ENCODE measurements around the gene INTS11. TPM values are rescaled to one million over a fixed set of nuclear protein-coding genes. Genes with fewer than 3 reads are reported as not detected.

The INTS11 gene
- total RNA-seq, 1 donor from 2014 or later = 106 TPM

DNA sequence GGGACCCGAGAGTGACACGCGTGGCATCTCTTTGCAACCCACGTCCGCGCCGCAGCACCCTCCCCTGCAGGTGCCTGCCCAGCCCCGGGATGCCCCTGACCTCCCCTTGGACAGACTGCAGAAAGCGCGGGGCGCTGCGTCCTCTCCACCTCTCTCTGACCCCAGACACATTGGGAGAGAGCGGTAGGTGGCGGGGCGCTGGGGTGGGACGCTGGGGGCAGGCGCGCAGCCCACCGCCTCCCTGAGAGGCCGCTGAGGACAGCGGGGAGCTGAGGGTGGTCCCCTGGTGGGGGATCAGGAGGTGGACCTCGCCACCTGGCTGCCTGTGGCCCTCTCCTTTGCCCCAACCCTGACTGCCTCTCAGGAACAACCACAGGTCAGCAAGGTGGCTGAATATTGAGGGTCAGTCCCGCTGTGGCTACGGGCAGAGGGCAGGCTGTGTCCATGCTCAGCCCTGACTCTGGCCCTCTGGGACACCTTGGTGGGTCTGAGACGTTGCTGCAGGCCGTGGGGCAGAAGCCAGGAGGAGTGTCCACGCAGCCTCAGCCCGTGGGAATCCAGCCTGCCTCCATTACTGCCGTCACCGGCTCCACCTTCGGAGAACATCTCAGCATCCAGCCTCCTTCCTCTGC lies 50.0 kb downstream of the INTS11 start:
- Mint-ChIP-seq H3K27me3 (ENCODE audit: unreplicated experiment) (no peaks in the 10 kb centered on the region), H3K9me3 (ENCODE audit: unreplicated experiment) (no peaks in the 10 kb centered on the region), H3K36me3 (ENCODE audit: unreplicated experiment) (peaks cover 5% of the 10 kb centered on the region), H3K4me1 (ENCODE audit: unreplicated experiment) (peaks cover 29% of the 10 kb centered on the region), H3K4me3 (ENCODE audit: unreplicated experiment) (peak overlapping the region; percentile 65), H3K27ac (ENCODE audit: unreplicated experiment) (peak overlapping the region; percentile 31)
- TF ChIP-seq, protein P1, sequence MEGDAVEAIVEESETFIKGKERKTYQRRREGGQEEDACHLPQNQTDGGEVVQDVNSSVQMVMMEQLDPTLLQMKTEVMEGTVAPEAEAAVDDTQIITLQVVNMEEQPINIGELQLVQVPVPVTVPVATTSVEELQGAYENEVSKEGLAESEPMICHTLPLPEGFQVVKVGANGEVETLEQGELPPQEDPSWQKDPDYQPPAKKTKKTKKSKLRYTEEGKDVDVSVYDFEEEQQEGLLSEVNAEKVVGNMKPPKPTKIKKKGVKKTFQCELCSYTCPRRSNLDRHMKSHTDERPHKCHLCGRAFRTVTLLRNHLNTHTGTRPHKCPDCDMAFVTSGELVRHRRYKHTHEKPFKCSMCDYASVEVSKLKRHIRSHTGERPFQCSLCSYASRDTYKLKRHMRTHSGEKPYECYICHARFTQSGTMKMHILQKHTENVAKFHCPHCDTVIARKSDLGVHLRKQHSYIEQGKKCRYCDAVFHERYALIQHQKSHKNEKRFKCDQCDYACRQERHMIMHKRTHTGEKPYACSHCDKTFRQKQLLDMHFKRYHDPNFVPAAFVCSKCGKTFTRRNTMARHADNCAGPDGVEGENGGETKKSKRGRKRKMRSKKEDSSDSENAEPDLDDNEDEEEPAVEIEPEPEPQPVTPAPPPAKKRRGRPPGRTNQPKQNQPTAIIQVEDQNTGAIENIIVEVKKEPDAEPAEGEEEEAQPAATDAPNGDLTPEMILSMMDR (IDR thresholded peaks at IDR 0.05) = no peak
- DNase-seq (ENCODE audit: extremely low spot score, unreplicated experiment) = no peak

DNA sequence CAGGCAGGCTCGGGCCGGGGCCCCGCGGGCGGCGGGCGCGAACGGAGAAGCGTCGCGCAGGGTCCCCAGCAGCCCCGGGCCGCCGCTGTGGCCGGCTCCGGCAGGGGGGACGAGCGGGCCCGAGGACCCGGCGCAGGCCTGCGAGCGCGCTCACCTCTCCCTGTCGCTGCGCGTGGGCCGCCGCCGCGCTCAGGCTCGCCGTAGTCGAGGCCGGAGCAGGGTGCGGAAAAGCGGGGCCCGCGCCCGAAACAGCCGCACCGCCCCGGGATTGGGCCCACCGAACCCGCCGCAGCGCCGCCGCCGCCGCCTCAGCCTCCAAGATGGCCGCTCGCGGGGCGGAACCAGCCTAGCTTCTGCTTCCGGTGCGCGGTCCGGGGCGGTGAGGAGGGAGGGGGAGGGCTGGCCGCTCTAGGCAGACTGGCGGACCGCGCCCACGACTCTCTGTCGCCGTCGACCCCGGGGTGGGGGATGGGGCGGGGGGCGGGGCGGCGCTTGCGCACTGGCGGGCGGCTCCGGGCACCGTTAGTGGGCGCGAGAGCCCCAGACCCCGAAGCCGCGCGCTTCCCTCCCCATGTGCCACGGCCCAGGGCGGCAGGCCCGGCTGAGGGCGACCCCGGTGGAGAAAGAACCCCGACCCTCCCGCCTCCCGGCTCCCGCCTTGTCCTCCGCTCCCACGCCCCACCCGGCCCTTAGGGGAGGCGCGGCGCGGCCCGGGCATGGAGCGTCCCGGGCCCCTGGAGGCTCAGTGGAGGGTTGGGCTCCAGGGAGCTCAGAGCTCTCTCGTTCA lies 50.8 kb downstream of the INTS11 start, which contains the start of gene UBE2J2:
TSS of gene UBE2J2 (minus strand) at position 343 of the 787 bp plus-strand sequence. CDS start 5,862 bp downstream, outside the sequence.
- Mint-ChIP-seq H3K27me3 (ENCODE audit: unreplicated experiment) (no peaks in the 10 kb centered on the region), H3K27ac (ENCODE audit: unreplicated experiment) (peak within 1 kb of the TSS; percentile 79), H3K4me1 (ENCODE audit: unreplicated experiment) (peaks cover 29% of the 10 kb centered on the region), H3K9me3 (ENCODE audit: unreplicated experiment) (no peaks in the 10 kb centered on the region), H3K4me3 (ENCODE audit: unreplicated experiment) (peak within 1 kb of the TSS; percentile 83), H3K36me3 (ENCODE audit: unreplicated experiment) (peaks cover 5% of the 10 kb centered on the region)
- peak; percentile 97 for DNase-seq (ENCODE audit: extremely low spot score, unreplicated experiment)
- TF ChIP-seq, protein P1 (IDR thresholded peaks at IDR 0.05) = no peak

- TF ChIP-seq, protein P1 (IDR thresholded peaks at IDR 0.05) = no peak
- Mint-ChIP-seq H3K27me3 (ENCODE audit: unreplicated experiment) (no peaks in the 10 kb centered on the region), H3K4me1 (ENCODE audit: unreplicated experiment) (peaks cover 29% of the 10 kb centered on the region), H3K36me3 (ENCODE audit: unreplicated experiment) (peaks cover 5% of the 10 kb centered on the region), H3K4me3 (ENCODE audit: unreplicated experiment) (peak overlapping the region; percentile 83), H3K9me3 (ENCODE audit: unreplicated experiment) (no peaks in the 10 kb centered on the region), H3K27ac (ENCODE audit: unreplicated experiment) (peak overlapping the region; percentile 79)
- no peak for DNase-seq (ENCODE audit: extremely low spot score, unreplicated experiment)
These were observed 51.3 kb downstream of the INTS11 start for GRCh38 chr1:1273209-1273511.

DNA sequence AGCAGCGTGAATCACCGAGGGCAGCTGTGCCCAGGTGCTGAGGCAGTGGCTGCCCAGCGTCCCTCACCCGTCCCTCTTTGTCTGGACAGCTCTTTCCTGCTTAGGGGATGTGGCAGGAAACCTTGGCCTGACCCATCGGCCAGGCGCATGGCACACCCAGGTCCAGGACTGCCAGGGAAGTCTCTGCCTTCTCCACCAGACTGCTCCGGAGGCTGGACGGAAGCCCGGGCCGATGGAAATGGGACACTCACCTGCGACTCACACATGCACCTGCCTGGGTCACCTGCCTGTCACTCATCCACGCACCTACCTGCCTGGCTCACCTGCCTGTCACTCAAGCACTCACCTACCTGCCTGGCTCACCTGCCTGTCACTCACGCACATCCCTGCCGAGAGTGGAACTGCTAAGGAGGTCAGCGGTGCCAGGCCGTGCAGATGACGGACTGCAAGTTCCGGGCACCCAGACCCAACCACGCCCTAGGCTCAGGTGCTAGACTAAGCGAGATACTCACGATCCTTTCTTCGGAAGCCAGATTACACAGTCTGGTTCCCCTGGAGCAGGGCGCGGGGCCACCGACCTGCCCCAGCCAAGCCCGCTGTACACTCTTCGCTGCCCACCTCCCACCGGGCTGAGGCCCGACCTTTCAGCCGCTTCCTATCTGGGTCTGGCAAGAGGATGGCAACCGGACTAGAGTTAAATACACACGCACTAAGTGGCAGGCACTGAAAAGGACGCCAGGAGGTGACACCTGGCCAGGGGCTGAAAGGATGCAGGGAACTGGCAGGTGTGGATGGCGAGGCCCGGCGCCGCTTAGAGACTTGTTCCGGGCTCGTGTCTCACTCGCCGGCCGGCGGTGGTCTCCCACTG lies 51.9 kb downstream of the INTS11 start:
- Mint-ChIP-seq H3K27ac (ENCODE audit: unreplicated experiment) (peak overlapping the region; percentile 79), H3K27me3 (ENCODE audit: unreplicated experiment) (no peaks in the 10 kb centered on the region), H3K36me3 (ENCODE audit: unreplicated experiment) (peaks cover 5% of the 10 kb centered on the region), H3K9me3 (ENCODE audit: unreplicated experiment) (no peaks in the 10 kb centered on the region), H3K4me1 (ENCODE audit: unreplicated experiment) (peaks cover 29% of the 10 kb centered on the region), H3K4me3 (ENCODE audit: unreplicated experiment) (peak overlapping the region; percentile 83)
- TF ChIP-seq, protein P1 (IDR thresholded peaks at IDR 0.05) = no peak
- no peak for DNase-seq (ENCODE audit: extremely low spot score, unreplicated experiment)
